Osteocyte (in vitro differentiated cells): ENCODE results near the gene ENO2. TPM values are rescaled to one million over a fixed set of nuclear protein-coding genes. Genes with fewer than 3 reads are reported as not detected.

Experiments used
- DNase-seq: peaks from one replicate; pipeline ENCODE4 v3.0.0; 2021; ENCODE audit warnings: mixed read lengths; ENCODE audit not compliant: unreplicated experiment; ENCODE audit errors: extremely low spot score
- H3K27ac Mint-ChIP-seq: one replicate; pipeline ENCODE4 v1.8.0; 2021; ENCODE audit warnings: mild to moderate bottlenecking, mixed read lengths; ENCODE audit not compliant: unreplicated experiment
- H3K27me3 Mint-ChIP-seq: one replicate; pipeline ENCODE4 v1.8.0; 2021; ENCODE audit warnings: mixed read lengths; ENCODE audit not compliant: unreplicated experiment
- H3K36me3 Mint-ChIP-seq: one replicate; pipeline ENCODE4 v1.8.0; 2021; ENCODE audit warnings: mixed read lengths; ENCODE audit not compliant: unreplicated experiment
- H3K4me1 Mint-ChIP-seq: one replicate; pipeline ENCODE4 v1.8.0; 2021; ENCODE audit warnings: mixed read lengths; ENCODE audit not compliant: unreplicated experiment
- H3K4me3 Mint-ChIP-seq: one replicate; pipeline ENCODE4 v1.8.0; 2021; ENCODE audit warnings: mild to moderate bottlenecking, moderate library complexity, mixed read lengths; ENCODE audit not compliant: unreplicated experiment
- H3K9me3 Mint-ChIP-seq: one replicate; pipeline ENCODE4 v1.8.0; 2021; ENCODE audit warnings: mixed read lengths; ENCODE audit not compliant: unreplicated experiment
- total RNA-seq: library from RNA; stranded (reverse); gene quantifications from 2 replicates; pipeline ENCODE4 v1.2.1, GENCODE V29; 2021
- TF ChIP-seq, protein P1 (sequence below): fragments of 200-600 bp; sonication (generic); IDR thresholded peaks from 2 replicates; pipeline ENCODE4 v1.5.0; 2021; ENCODE audit warnings: antibody characterized with exemption, mild to moderate bottlenecking, moderate library complexity

The ENO2 gene
- total RNA-seq, 1 donor from 2014 or later, result 24.1 TPM

DNA sequence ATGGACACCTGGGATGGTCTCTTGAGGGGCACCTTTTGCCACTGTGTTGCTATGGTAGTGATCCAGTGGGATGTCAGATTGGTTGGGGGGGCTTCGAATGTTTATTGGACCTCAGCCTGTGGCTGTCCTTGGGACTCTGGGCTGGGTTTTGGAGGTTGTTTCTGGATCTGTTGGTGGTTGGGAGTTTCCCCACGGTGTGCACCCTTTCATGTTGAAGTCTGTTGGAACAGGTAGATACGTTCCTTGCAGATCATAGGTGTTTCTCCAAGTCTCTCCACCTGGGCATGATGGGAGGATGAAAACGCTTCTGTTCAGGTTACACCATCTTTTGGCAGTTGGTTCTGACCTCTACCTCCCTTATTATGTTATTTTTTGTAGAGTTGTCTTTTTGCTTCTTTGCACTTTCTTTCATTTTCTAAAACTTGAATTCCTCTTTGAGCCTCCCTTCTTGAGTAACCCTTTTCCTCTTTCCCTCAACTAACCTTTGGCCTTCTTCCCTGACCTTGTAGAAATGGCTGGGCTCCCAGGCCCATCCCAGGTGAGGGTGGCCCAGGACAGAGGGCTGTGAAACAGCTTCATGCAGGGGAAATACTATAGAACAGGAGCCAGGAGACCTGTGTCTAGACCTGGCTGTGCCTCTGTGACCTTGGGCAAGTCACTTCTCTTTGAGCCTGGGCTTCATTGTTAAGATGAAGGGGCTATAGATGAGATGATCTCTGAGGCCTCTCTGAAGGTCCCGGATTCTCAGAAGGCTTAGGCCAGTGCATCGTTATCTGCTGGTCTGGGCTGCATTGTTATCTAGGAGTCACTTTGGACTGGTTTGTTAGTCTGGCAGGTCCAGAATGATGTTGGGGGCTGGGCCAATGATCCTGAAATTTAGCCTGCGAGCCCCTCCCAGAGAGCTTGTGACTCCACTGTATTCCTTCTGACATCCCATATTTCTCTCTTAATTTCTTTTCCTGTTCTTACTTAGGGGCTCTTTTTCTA, 15.4 kb downstream of the ENO2 start:
- no peak for DNase-seq
- H3K4me3 Mint-ChIP-seq, result peak overlapping the region; percentile 90
- H3K27me3 Mint-ChIP-seq, result no peaks in the 10 kb centered on the region
- no peaks in the 10 kb centered on the region for H3K9me3 Mint-ChIP-seq
- TF ChIP-seq, protein P1, sequence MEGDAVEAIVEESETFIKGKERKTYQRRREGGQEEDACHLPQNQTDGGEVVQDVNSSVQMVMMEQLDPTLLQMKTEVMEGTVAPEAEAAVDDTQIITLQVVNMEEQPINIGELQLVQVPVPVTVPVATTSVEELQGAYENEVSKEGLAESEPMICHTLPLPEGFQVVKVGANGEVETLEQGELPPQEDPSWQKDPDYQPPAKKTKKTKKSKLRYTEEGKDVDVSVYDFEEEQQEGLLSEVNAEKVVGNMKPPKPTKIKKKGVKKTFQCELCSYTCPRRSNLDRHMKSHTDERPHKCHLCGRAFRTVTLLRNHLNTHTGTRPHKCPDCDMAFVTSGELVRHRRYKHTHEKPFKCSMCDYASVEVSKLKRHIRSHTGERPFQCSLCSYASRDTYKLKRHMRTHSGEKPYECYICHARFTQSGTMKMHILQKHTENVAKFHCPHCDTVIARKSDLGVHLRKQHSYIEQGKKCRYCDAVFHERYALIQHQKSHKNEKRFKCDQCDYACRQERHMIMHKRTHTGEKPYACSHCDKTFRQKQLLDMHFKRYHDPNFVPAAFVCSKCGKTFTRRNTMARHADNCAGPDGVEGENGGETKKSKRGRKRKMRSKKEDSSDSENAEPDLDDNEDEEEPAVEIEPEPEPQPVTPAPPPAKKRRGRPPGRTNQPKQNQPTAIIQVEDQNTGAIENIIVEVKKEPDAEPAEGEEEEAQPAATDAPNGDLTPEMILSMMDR, result no peak
- peaks cover 75% of the 10 kb centered on the region for H3K4me1 Mint-ChIP-seq
- H3K27ac Mint-ChIP-seq, result peak overlapping the region; percentile 89
- peaks cover 17% of the 10 kb centered on the region for H3K36me3 Mint-ChIP-seq

DNA sequence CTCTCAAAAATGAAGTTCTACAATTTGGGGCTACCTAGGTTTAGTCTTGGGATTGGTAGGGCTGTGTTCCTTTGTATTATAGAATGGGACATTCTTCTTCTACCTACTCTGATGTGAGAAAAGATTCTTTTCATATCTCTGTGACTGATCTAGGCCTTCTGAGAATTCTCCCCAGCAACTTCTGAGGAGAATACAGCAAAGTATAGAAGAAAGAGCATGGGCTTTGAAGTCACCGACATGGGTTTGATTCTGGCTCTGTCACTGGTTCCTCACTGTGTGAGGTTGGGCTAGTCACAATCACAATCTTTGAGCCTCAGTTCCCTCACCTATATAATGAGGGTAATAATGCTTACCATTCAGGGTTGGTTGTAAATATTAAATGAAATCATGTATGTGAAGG, 18.4 kb downstream of the ENO2 start:
- DNase-seq, result no peak
- Mint-ChIP-seq H3K27ac (peak overlapping the region; percentile 41), H3K4me3 (no peak overlapping the region), H3K4me1 (peaks cover 64% of the 10 kb centered on the region), H3K36me3 (peaks cover 32% of the 10 kb centered on the region), H3K27me3 (no peaks in the 10 kb centered on the region), H3K9me3 (no peaks in the 10 kb centered on the region)
- TF ChIP-seq, protein P1, result no peak

DNA sequence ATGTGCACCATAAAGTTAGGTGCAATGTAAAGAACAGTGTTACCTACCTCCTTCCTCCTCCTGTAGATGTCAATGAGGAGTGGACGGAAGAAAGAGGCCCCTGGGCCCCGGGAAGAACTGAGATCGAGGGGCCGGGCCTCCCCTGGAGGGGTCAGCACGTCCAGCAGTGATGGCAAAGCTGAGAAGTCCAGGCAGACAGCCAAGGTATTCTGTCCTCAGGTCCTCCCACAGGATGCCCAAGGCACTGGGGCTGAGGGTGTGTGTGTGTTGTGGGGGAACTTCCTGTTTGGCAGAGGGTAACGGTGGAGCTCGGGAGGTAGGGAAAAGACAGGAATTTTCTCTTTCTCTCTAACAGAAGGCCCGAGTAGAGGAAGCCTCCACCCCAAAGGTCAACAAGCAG, 19.7 kb downstream of the ENO2 start:
- TF ChIP-seq, protein P1, result no peak
- Mint-ChIP-seq H3K9me3 (no peaks in the 10 kb centered on the region), H3K4me1 (peaks cover 61% of the 10 kb centered on the region), H3K4me3 (peak overlapping the region; percentile 2), H3K27me3 (no peaks in the 10 kb centered on the region), H3K27ac (peak overlapping the region; percentile 86), H3K36me3 (peaks cover 32% of the 10 kb centered on the region)
- DNase-seq, result no peak

DNA sequence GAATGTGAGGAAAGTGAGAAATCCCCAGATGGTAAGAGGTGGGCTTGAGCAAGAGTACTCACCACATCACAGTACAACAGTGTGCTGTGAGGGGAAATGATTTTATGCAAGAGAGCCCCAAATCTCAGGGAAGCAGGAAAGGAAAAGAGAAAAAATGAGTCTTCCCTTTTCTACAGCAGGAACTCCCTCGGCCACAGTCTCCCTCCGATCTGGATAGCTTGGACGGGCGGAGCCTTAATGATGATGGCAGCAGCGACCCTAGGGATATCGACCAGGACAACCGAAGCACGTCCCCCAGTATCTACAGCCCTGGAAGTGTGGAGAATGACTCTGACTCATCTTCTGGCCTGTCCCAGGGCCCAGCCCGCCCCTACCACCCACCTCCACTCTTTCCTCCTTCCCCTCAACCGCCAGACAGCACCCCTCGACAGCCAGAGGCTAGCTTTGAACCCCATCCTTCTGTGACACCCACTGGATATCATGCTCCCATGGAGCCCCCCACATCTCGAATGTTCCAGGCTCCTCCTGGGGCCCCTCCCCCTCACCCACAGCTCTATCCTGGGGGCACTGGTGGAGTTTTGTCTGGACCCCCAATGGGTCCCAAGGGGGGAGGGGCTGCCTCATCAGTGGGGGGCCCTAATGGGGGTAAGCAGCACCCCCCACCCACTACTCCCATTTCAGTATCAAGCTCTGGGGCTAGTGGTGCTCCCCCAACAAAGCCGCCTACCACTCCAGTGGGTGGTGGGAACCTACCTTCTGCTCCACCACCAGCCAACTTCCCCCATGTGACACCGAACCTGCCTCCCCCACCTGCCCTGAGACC, 21.2 kb downstream of the ENO2 start:
- DNase-seq, result no peak
- Mint-ChIP-seq H3K4me1 (peaks cover 50% of the 10 kb centered on the region), H3K27me3 (no peaks in the 10 kb centered on the region), H3K36me3 (peaks cover 34% of the 10 kb centered on the region), H3K27ac (peak overlapping the region; percentile 86), H3K4me3 (no peak overlapping the region), H3K9me3 (no peaks in the 10 kb centered on the region)
- TF ChIP-seq, protein P1, result no peak
